SH-SY5Y (cell line): ENCODE measurements around the gene CPA5.

Experiments used
- GATA2 ChIP-seq: IDR thresholded peaks from 2 replicates; pipeline ENCODE4 v1.6.1; 2011; ENCODE audit warnings: mild to moderate bottlenecking, low read depth, low read length
- GATA3 ChIP-seq: IDR thresholded peaks from 2 replicates; pipeline ENCODE4 v1.6.1; 2011; ENCODE audit warnings: low read depth, mild to moderate bottlenecking, low read length, moderate library complexity

GRCh38 chr7:130338233-130338632 lies 6.4 kb upstream of the CPA5 start:
- TF ChIP-seq GATA3 (no peak), GATA2 (no peak)
